ENCODE measurements around the gene CCDC33.

CCDC33 gene

DNA sequence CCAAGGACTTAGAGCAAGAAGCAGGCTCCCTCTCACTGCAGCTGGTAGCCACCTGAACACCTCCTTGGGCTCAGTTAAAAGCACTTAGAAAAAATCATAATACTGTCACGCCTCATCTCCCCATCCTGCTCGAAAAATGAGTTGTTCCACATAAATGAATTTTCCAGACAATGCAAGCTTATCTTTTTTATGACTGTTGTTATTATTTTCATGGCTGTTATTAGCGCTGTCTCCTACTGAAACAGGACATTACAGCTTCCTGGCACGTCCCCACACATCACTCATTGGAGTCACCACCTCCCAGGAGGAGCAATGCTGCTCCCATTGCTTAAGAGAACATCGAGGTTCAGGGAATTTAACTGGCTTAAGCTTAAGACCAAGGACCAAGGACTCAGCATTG lies 26.5 kb downstream of the CCDC33 start (continued):
- TF ChIP-seq MEIS1 (CRISPR knock-in tag; IDR thresholded peaks at IDR 0.05; ENCODE audit: borderline replicate concordance), result no peak
- TF ChIP-seq, protein P1, sequence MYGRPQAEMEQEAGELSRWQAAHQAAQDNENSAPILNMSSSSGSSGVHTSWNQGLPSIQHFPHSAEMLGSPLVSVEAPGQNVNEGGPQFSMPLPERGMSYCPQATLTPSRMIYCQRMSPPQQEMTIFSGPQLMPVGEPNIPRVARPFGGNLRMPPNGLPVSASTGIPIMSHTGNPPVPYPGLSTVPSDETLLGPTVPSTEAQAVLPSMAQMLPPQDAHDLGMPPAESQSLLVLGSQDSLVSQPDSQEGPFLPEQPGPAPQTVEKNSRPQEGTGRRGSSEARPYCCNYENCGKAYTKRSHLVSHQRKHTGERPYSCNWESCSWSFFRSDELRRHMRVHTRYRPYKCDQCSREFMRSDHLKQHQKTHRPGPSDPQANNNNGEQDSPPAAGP (tag by site-specific recombination; IDR thresholded peaks at IDR 0.05), result peak; percentile 59; the same call in 1 of the 2 replicates
- no peak for TF ChIP-seq ZNF423 (tag by site-specific recombination; IDR thresholded peaks at IDR 0.05)
- TF ChIP-seq BCL11A (tag by site-specific recombination; IDR thresholded peaks at IDR 0.05; ENCODE audit: low read depth), result no peak
- TF ChIP-seq ZNF548 (tag by site-specific recombination; IDR thresholded peaks at IDR 0.05), result no peak
- TF ChIP-seq ZNF433 (tag by site-specific recombination; IDR thresholded peaks at IDR 0.05; ENCODE audit: low read depth), result no peak
- TF ChIP-seq HOXC10 (CRISPR knock-in tag; IDR thresholded peaks at IDR 0.05), result no peak
- TF ChIP-seq ZNF571 (tag by site-specific recombination; IDR thresholded peaks at IDR 0.05), result no peak
- no peak for TF ChIP-seq ZNF792 (tag by site-specific recombination; IDR thresholded peaks at IDR 0.05)
- TF ChIP-seq, protein P2, sequence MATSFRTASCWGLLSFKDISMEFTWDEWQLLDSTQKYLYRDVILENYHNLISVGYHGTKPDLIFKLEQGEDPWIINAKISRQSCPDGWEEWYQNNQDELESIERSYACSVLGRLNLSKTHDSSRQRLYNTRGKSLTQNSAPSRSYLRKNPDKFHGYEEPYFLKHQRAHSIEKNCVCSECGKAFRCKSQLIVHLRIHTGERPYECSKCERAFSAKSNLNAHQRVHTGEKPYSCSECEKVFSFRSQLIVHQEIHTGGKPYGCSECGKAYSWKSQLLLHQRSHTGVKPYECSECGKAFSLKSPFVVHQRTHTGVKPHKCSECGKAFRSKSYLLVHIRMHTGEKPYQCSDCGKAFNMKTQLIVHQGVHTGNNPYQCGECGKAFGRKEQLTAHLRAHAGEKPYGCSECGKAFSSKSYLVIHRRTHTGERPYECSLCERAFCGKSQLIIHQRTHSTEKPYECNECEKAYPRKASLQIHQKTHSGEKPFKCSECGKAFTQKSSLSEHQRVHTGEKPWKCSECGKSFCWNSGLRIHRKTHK (tag by site-specific recombination; IDR thresholded peaks at IDR 0.05), result no peak
- TF ChIP-seq ZNF19 (tag by site-specific recombination; IDR thresholded peaks at IDR 0.05; ENCODE audit: low read depth), result no peak
- TF ChIP-seq KLF1 (tag by site-specific recombination; IDR thresholded peaks at IDR 0.05), result no peak
- TF ChIP-seq ZNF157 (tag by site-specific recombination; IDR thresholded peaks at IDR 0.05), result no peak
- no peak for TF ChIP-seq ZNF350 (tag by site-specific recombination; IDR thresholded peaks at IDR 0.05)
- TF ChIP-seq, protein P3, sequence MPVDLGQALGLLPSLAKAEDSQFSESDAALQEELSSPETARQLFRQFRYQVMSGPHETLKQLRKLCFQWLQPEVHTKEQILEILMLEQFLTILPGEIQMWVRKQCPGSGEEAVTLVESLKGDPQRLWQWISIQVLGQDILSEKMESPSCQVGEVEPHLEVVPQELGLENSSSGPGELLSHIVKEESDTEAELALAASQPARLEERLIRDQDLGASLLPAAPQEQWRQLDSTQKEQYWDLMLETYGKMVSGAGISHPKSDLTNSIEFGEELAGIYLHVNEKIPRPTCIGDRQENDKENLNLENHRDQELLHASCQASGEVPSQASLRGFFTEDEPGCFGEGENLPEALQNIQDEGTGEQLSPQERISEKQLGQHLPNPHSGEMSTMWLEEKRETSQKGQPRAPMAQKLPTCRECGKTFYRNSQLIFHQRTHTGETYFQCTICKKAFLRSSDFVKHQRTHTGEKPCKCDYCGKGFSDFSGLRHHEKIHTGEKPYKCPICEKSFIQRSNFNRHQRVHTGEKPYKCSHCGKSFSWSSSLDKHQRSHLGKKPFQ (tag by site-specific recombination; IDR thresholded peaks at IDR 0.05), result peak; percentile 83
- no peak for TF ChIP-seq ZNF561 (tag by site-specific recombination; IDR thresholded peaks at IDR 0.05; ENCODE audit: borderline replicate concordance)
- TF ChIP-seq, protein P4, sequence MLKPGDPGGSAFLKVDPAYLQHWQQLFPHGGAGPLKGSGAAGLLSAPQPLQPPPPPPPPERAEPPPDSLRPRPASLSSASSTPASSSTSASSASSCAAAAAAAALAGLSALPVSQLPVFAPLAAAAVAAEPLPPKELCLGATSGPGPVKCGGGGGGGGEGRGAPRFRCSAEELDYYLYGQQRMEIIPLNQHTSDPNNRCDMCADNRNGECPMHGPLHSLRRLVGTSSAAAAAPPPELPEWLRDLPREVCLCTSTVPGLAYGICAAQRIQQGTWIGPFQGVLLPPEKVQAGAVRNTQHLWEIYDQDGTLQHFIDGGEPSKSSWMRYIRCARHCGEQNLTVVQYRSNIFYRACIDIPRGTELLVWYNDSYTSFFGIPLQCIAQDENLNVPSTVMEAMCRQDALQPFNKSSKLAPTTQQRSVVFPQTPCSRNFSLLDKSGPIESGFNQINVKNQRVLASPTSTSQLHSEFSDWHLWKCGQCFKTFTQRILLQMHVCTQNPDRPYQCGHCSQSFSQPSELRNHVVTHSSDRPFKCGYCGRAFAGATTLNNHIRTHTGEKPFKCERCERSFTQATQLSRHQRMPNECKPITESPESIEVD (tag by site-specific recombination; IDR thresholded peaks at IDR 0.05), result peak; percentile 94
- TF ChIP-seq MYNN (tag by site-specific recombination; IDR thresholded peaks at IDR 0.05; ENCODE audit: borderline replicate concordance), result no peak
- no peak for TF ChIP-seq WT1 (tag by site-specific recombination; IDR thresholded peaks at IDR 0.05)
- no peak for TF ChIP-seq HOXD13 (CRISPR knock-in tag; IDR thresholded peaks at IDR 0.05; ENCODE audit: borderline replicate concordance)
- TF ChIP-seq, protein P5, sequence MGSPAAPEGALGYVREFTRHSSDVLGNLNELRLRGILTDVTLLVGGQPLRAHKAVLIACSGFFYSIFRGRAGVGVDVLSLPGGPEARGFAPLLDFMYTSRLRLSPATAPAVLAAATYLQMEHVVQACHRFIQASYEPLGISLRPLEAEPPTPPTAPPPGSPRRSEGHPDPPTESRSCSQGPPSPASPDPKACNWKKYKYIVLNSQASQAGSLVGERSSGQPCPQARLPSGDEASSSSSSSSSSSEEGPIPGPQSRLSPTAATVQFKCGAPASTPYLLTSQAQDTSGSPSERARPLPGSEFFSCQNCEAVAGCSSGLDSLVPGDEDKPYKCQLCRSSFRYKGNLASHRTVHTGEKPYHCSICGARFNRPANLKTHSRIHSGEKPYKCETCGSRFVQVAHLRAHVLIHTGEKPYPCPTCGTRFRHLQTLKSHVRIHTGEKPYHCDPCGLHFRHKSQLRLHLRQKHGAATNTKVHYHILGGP (tag by site-specific recombination; IDR thresholded peaks at IDR 0.05), result no peak
- TF ChIP-seq ZNF830 (tag by site-specific recombination; IDR thresholded peaks at IDR 0.05; ENCODE audit: low read depth), result no peak
- TF ChIP-seq ZNF747 (tag by site-specific recombination; IDR thresholded peaks at IDR 0.05), result no peak
- peak; percentile 94 for TF ChIP-seq SP7 (tag by site-specific recombination; IDR thresholded peaks at IDR 0.05)
- TF ChIP-seq ZNF837 (tag by site-specific recombination; IDR thresholded peaks at IDR 0.05), result no peak
- TF ChIP-seq ZBTB20 (tag by site-specific recombination; IDR thresholded peaks at IDR 0.05), result no peak
- TF ChIP-seq, protein P6, sequence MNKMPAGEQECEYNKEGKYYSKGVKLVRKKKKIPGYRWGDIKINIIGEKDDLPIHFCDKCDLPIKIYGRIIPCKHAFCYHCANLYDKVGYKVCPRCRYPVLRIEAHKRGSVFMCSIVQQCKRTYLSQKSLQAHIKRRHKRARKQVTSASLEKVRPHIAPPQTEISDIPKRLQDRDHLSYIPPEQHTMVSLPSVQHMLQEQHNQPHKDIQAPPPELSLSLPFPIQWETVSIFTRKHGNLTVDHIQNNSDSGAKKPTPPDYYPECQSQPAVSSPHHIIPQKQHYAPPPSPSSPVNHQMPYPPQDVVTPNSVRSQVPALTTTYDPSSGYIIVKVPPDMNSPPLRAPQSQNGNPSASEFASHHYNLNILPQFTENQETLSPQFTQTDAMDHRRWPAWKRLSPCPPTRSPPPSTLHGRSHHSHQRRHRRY (tag by site-specific recombination; IDR thresholded peaks at IDR 0.05), result no peak
- TF ChIP-seq ZNF514 (tag by site-specific recombination; IDR thresholded peaks at IDR 0.05), result no peak
- peak; percentile 83 for TF ChIP-seq ZNF341 (tag by site-specific recombination; IDR thresholded peaks at IDR 0.05; ENCODE audit: low read depth)
- no peak for TF ChIP-seq ZNF768 (tag by site-specific recombination; IDR thresholded peaks at IDR 0.05)
- TF ChIP-seq TCF7L2 (IDR thresholded peaks at IDR 0.05; ENCODE audit: borderline replicate concordance, low read depth, low read length), result no peak
- TF ChIP-seq, protein P7, sequence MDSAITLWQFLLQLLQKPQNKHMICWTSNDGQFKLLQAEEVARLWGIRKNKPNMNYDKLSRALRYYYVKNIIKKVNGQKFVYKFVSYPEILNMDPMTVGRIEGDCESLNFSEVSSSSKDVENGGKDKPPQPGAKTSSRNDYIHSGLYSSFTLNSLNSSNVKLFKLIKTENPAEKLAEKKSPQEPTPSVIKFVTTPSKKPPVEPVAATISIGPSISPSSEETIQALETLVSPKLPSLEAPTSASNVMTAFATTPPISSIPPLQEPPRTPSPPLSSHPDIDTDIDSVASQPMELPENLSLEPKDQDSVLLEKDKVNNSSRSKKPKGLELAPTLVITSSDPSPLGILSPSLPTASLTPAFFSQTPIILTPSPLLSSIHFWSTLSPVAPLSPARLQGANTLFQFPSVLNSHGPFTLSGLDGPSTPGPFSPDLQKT (IDR thresholded peaks at IDR 0.05; ENCODE audit: borderline replicate concordance, low read depth, low read length), result no peak
- TF ChIP-seq SETDB1 (IDR thresholded peaks at IDR 0.05; ENCODE audit: insufficient read length, low read length), result no peak
- TF ChIP-seq FEZF1 (tag by site-specific recombination; IDR thresholded peaks at IDR 0.05), result 0 out of 2 replicates have a peak, but pooled peaks have one; percentile 16
